22Rv1 (cell line): ENCODE data around the gene GYPA.
"Not testable (repeated sequence)": the region's sequence is repeated elsewhere in the genome, so short reads cannot be mapped to it uniquely, and the experiment has no call there.

Experiments
- H3K27ac ChIP-seq: fragments of 450-650 bp; 2 replicates; pipeline ENCODE4 v1.5.1; 2017
- CTCF ChIP-seq: fragments of 450-650 bp; IDR thresholded peaks from 2 replicates; pipeline ENCODE4 v1.5.1; 2017; ENCODE audit warnings: mild to moderate bottlenecking
- ZFX ChIP-seq: fragments of 450-650 bp; IDR thresholded peaks from 2 replicates; pipeline ENCODE4 v1.6.1; 2017; ENCODE audit warnings: antibody characterized with exemption, borderline replicate concordance

The GYPA gene

GRCh38 chr4:144136189-144136588 is 4.3 kb downstream of the GYPA start:
- H3K27ac ChIP-seq, result not testable (repeated sequence)

- H3K27ac ChIP-seq, result not testable (repeated sequence)
Observed at GRCh38 chr4:144130167-144130566, 10.4 kb downstream of the GYPA start.

- H3K27ac ChIP-seq, result not testable (repeated sequence)
Observed at GRCh38 chr4:144129336-144129875, 11.1 kb downstream of the GYPA start.

GRCh38 chr4:144128709-144129320 is 11.7 kb downstream of the GYPA start:
- H3K27ac ChIP-seq, result not testable (repeated sequence)

- not testable (repeated sequence) for H3K27ac ChIP-seq
Observed at GRCh38 chr4:144125109-144125508, 15.4 kb downstream of the GYPA start.

- not testable (repeated sequence) for H3K27ac ChIP-seq
Observed at GRCh38 chr4:144123982-144124635, 16.4 kb downstream of the GYPA start.

GRCh38 chr4:144123269-144123668 is 17.2 kb downstream of the GYPA start:
- not testable (repeated sequence) for H3K27ac ChIP-seq

- H3K27ac ChIP-seq, result not testable (repeated sequence)
Observed at GRCh38 chr4:144119752-144120151, 20.8 kb downstream of the GYPA start.

GRCh38 chr4:144115519-144115918 is 25.0 kb downstream of the GYPA start:
- TF ChIP-seq CTCF (no peak), ZFX (no peak)
- no peak overlapping the region for H3K27ac ChIP-seq

- H3K27ac ChIP-seq, result no peak overlapping the region
- TF ChIP-seq ZFX, result no peak
- TF ChIP-seq CTCF, result no peak
Observed at GRCh38 chr4:144113546-144113945, 27.0 kb downstream of the GYPA start.

- TF ChIP-seq ZFX (no peak), CTCF (no peak)
- no peak overlapping the region for H3K27ac ChIP-seq
Observed at GRCh38 chr4:144104509-144105130, 35.9 kb downstream of the GYPA start.

- H3K27ac ChIP-seq, result not testable (repeated sequence)
Observed at GRCh38 chr4:144097776-144098175, 42.7 kb downstream of the GYPA start.

- H3K27ac ChIP-seq, result not testable (repeated sequence)
Observed at GRCh38 chr4:144093995-144094394, 46.5 kb downstream of the GYPA start.

GRCh38 chr4:144091181-144091580 is 49.3 kb downstream of the GYPA start:
- H3K27ac ChIP-seq, result not testable (repeated sequence)
